Measurements from ENCODE around the gene PSME4.
A peak's percentile ranks its signal among the peaks of the same experiment; 100 is the strongest.
"Not testable (repeated sequence)": the region's sequence is repeated elsewhere in the genome, so short reads cannot be mapped to it uniquely, and the experiment has no call there.

PSME4 gene

DNA sequence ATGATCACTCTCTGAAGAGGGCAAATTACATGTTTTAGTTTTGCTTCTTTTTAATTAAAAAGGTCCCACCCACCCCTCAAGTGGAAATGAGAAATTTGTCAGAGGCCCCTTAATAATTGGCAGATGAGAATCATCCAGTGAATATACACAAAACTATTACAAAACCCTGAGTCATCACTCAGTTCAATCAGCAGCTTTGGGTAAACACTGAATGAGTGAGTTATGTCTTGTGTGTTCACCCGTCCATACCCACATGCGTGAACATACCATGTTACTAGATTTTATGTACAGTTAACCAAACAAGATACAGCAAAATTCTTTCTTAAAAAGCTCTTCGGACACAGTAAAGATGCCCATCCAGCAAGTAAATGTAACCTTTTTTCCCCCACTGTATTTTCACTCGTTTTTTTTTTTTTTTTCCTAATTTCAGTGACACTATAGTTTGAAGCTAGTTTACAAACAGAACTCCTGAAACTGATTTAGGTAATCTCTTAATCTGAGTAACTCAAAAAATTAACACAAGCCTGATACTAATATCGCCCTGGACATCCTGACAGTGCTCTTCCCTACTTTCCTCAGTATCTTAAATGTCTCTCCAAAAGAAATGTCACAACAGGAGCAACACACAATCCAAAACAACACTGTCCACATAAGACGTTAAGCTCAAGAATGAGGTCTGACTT, 1.4 kb downstream of the PSME4 start:
- Histone ChIP-seq H3K36me3 (ENCODE audit: control insufficient read depth in 1 of 2, insufficient read depth in 2 of 2, low read length in 2 of 2) (no peaks in the 10 kb centered on the region), H3K4me3 (ENCODE audit: low read depth, low read length) (peak overlapping the region; percentile 95), H3K4ac (ENCODE audit: low read depth, low read length) (peak overlapping the region; percentile 95), H3K4me2 (ENCODE audit: low read length) (peak overlapping the region; percentile 85), H3K9ac (ENCODE audit: low read length) (peak overlapping the region; percentile 98), H3K23ac (ENCODE audit: low read length) (no peak overlapping the region), H2BK12ac (ENCODE audit: low read length) (no peak overlapping the region), H3K9me3 (ENCODE audit: insufficient read depth, low read depth, low read length) (peaks cover 2% of the 10 kb centered on the region), H3K79me2 (ENCODE audit: control insufficient read depth, insufficient read depth, low read length, poor library complexity) (peaks cover 29% of the 10 kb centered on the region), H3K79me1 (ENCODE audit: low read length) (peaks cover 14% of the 10 kb centered on the region), H4K91ac (ENCODE audit: low read depth, low read length) (no peak overlapping the region), H3K27me3 (ENCODE audit: insufficient read depth, low read length) (no peaks in the 10 kb centered on the region), H4K12ac (ENCODE audit: low read depth, low read length) (no peak overlapping the region), H2BK5ac (ENCODE audit: low read depth, low read length, poor library complexity) (peak overlapping the region; percentile 9), H2BK120ac (ENCODE audit: insufficient read depth, low read length, poor library complexity) (no peak overlapping the region), H2AFZ (ENCODE audit: insufficient read depth, low read length, poor library complexity) (no peak overlapping the region), H4K8ac (ENCODE audit: low read depth, low read length) (no peak overlapping the region), H3K27ac (ENCODE audit: low read depth, low read length) (no peak overlapping the region), H2AK5ac (ENCODE audit: low read length) (no peak overlapping the region), H3K14ac (ENCODE audit: low read length) (no peak overlapping the region), H3K18ac (ENCODE audit: low read length) (no peak overlapping the region), H3K4me1 (ENCODE audit: control insufficient read depth in 1 of 2, insufficient read depth in 2 of 2, low read length in 2 of 2) (no peaks in the 10 kb centered on the region)
- no CpG with 5 or more reads among the region's 6 CpGs for WGBS (ENCODE audit: extremely low coverage, insufficient coverage, insufficient read length)
- DNase-seq = peak; percentile 67 to 80

GRCh38 chr2:53964987-53965687, 5.7 kb downstream of the PSME4 start:
- Histone ChIP-seq H3K79me1 (ENCODE audit: low read length) (peaks cover 8% of the 10 kb centered on the region), H3K4me2 (ENCODE audit: low read length) (no peak overlapping the region), H4K91ac (ENCODE audit: low read depth, low read length) (no peak overlapping the region), H3K4ac (ENCODE audit: low read depth, low read length) (peak overlapping the region; percentile 33), H3K23ac (ENCODE audit: low read length) (no peak overlapping the region), H3K27ac (ENCODE audit: low read depth, low read length) (no peak overlapping the region), H3K18ac (ENCODE audit: low read length) (peak overlapping the region; percentile 45), H3K9ac (ENCODE audit: low read length) (no peak overlapping the region), H4K12ac (ENCODE audit: low read depth, low read length) (peak overlapping the region; percentile 75), H2AK5ac (ENCODE audit: low read length) (no peak overlapping the region), H2BK12ac (ENCODE audit: low read length) (no peak overlapping the region), H3K9me3 (ENCODE audit: insufficient read depth, low read depth, low read length) (peaks cover 1% of the 10 kb centered on the region), H3K36me3 (ENCODE audit: control insufficient read depth in 1 of 2, insufficient read depth in 2 of 2, low read length in 2 of 2) (no peaks in the 10 kb centered on the region), H2AFZ (ENCODE audit: insufficient read depth, low read length, poor library complexity) (no peak overlapping the region), H3K79me2 (ENCODE audit: control insufficient read depth, insufficient read depth, low read length, poor library complexity) (peaks cover 35% of the 10 kb centered on the region), H3K4me3 (ENCODE audit: low read depth, low read length) (no peak overlapping the region), H3K14ac (ENCODE audit: low read length) (no peak overlapping the region), H4K8ac (ENCODE audit: low read depth, low read length) (no peak overlapping the region), H2BK5ac (ENCODE audit: low read depth, low read length, poor library complexity) (no peak overlapping the region), H3K4me1 (ENCODE audit: control insufficient read depth in 1 of 2, insufficient read depth in 2 of 2, low read length in 2 of 2) (peaks cover 4 to 8% of the 10 kb centered on the region in 2 experiments), H3K27me3 (ENCODE audit: insufficient read depth, low read length) (no peaks in the 10 kb centered on the region), H2BK120ac (ENCODE audit: insufficient read depth, low read length, poor library complexity) (no peak overlapping the region)
- no peak for DNase-seq
- WGBS (ENCODE audit: extremely low coverage, insufficient coverage, insufficient read length) = no CpG with 5 or more reads among the region's 11 CpGs

- no peak overlapping the region for H2BK120ac ChIP-seq (ENCODE audit: insufficient read depth, low read length, poor library complexity)
- H3K23ac ChIP-seq (ENCODE audit: low read length) = no peak overlapping the region
- peaks cover 5% of the 10 kb centered on the region for H3K79me1 ChIP-seq (ENCODE audit: low read length)
- H2BK5ac ChIP-seq (ENCODE audit: low read depth, low read length, poor library complexity) = no peak overlapping the region
- no peak overlapping the region for H2AK5ac ChIP-seq (ENCODE audit: low read length)
- no peaks in the 10 kb centered on the region for H3K36me3 ChIP-seq (ENCODE audit: control insufficient read depth in 1 of 2, insufficient read depth in 2 of 2, low read length in 2 of 2)
- H3K4me3 ChIP-seq (ENCODE audit: low read depth, low read length) = no peak overlapping the region
- no peak overlapping the region for H2BK12ac ChIP-seq (ENCODE audit: low read length)
- no peak overlapping the region for H3K4ac ChIP-seq (ENCODE audit: low read depth, low read length)
- no peak overlapping the region for H3K27ac ChIP-seq (ENCODE audit: low read depth, low read length)
- H3K4me1 ChIP-seq (ENCODE audit: control insufficient read depth in 1 of 2, insufficient read depth in 2 of 2, low read length in 2 of 2) = peaks cover 4 to 8% of the 10 kb centered on the region in 2 experiments
- no peak overlapping the region for H2AFZ ChIP-seq (ENCODE audit: insufficient read depth, low read length, poor library complexity)
- no peak overlapping the region for H3K18ac ChIP-seq (ENCODE audit: low read length)
- H3K4me2 ChIP-seq (ENCODE audit: low read length) = no peak overlapping the region
- H3K9me3 ChIP-seq (ENCODE audit: insufficient read depth, low read depth, low read length) = no peaks in the 10 kb centered on the region
- no peak overlapping the region for H4K12ac ChIP-seq (ENCODE audit: low read depth, low read length)
- no CpG with 5 or more reads among the region's 2 CpGs for WGBS (ENCODE audit: extremely low coverage, insufficient coverage, insufficient read length)
- H4K91ac ChIP-seq (ENCODE audit: low read depth, low read length) = no peak overlapping the region
- no peak overlapping the region for H3K9ac ChIP-seq (ENCODE audit: low read length)
- no peaks in the 10 kb centered on the region for H3K27me3 ChIP-seq (ENCODE audit: insufficient read depth, low read length)
- H3K14ac ChIP-seq (ENCODE audit: low read length) = no peak overlapping the region
- DNase-seq = no peak
- H4K8ac ChIP-seq (ENCODE audit: low read depth, low read length) = no peak overlapping the region
- H3K79me2 ChIP-seq (ENCODE audit: control insufficient read depth, insufficient read depth, low read length, poor library complexity) = peaks cover 31% of the 10 kb centered on the region
These were observed 6.4 kb downstream of the PSME4 start for GRCh38 chr2:53964257-53964952.

- Histone ChIP-seq H4K12ac (ENCODE audit: low read depth, low read length) (peak overlapping the region; percentile 87), H3K27ac (ENCODE audit: low read depth, low read length) (peak overlapping the region; percentile 78), H2BK120ac (ENCODE audit: insufficient read depth, low read length, poor library complexity) (peak overlapping the region; percentile 80), H3K4me2 (ENCODE audit: low read length) (peak overlapping the region; percentile 3), H4K91ac (ENCODE audit: low read depth, low read length) (peak overlapping the region; percentile 93), H2BK12ac (ENCODE audit: low read length) (peak overlapping the region; percentile 91), H4K8ac (ENCODE audit: low read depth, low read length) (peak overlapping the region; percentile 70), H3K4ac (ENCODE audit: low read depth, low read length) (peak overlapping the region; percentile 93), H3K18ac (ENCODE audit: low read length) (peak overlapping the region; percentile 92), H3K79me2 (ENCODE audit: control insufficient read depth, insufficient read depth, low read length, poor library complexity) (peaks cover 26% of the 10 kb centered on the region), H2BK5ac (ENCODE audit: low read depth, low read length, poor library complexity) (peak overlapping the region; percentile 68), H3K14ac (ENCODE audit: low read length) (peak overlapping the region; percentile 87)
- H2AFZ ChIP-seq (ENCODE audit: insufficient read depth, low read length, poor library complexity); DNase-seq; H3K23ac ChIP-seq (ENCODE audit: low read length); H3K4me3 ChIP-seq (ENCODE audit: low read depth, low read length); H3K79me1 ChIP-seq (ENCODE audit: low read length); H3K36me3 ChIP-seq (ENCODE audit: control insufficient read depth in 1 of 2, insufficient read depth in 2 of 2, low read length in 2 of 2); H3K9me3 ChIP-seq (ENCODE audit: insufficient read depth, low read depth, low read length); H3K27me3 ChIP-seq (ENCODE audit: insufficient read depth, low read length); H2AK5ac ChIP-seq (ENCODE audit: low read length); H3K4me1 ChIP-seq (ENCODE audit: control insufficient read depth in 1 of 2, insufficient read depth in 2 of 2, low read length in 2 of 2); H3K9ac ChIP-seq (ENCODE audit: low read length): not testable (repeated sequence)
- no CpG with 5 or more reads among the region's 10 CpGs for WGBS (ENCODE audit: extremely low coverage, insufficient coverage, insufficient read length)
These were observed 9.1 kb downstream of the PSME4 start for GRCh38 chr2:53961478-53962216.
